K562 (cell line): Measurements from ENCODE around the gene DPH1. TPM values are rescaled to one million over a fixed set of nuclear protein-coding genes. Genes with fewer than 3 reads are reported as not detected.

Source experiments
- ATAC-seq: fragments of 200-7000 bp; cut with Tn5 transposase; 3 replicates; pipeline ENCODE4 v1.9.1; 2020; ENCODE audit warnings: moderate library complexity
- BruUV-seq: library from RNA; stranded (reverse); fragments of 400-500 nt; replicated peaks from 2 replicates; lab custom pipeline; 2021; lab: Mats Ljungman, UMichigan
- CTCF ChIA-PET: fragments of 300-600 bp; formaldehyde crosslinking; extraction: SDS; loops from one replicate; lab custom pipeline; 2021; ENCODE audit warnings: low intra/inter-chr PET ratio; lab: Yijun Ruan, JAX
- POLR2A ChIA-PET: fragments of 300-600, 350-650 bp; sonication (Branson Sonifier 250); formaldehyde crosslinking; extraction: SDS; loops from one replicate; lab custom pipeline; 2021; ENCODE audit warnings: antibody characterized with exemption, inconsistent platforms; lab: Yijun Ruan, JAX
- DNase-seq, 4 experiments: peaks; one replicate each; pipeline versions ENCODE4 v3.0.0 to v3.0.0-alpha.2; 2011 to 2018; ENCODE audit warnings: low spot score in 3 of 4, mixed read lengths in 3 of 4; ENCODE audit errors: extremely low read depth in 1 of 4
- FAIRE-seq: peaks from 2 replicates; lab custom pipeline; 2011; peaks lifted over from hg19 to GRCh38; lab: Jason Lieb, UNC
- H2AFZ ChIP-seq: 2 replicates; pipeline ENCODE4 v1.6.0; 2011; ENCODE audit warnings: low read depth, low read length, control low read depth, inconsistent platforms
- H3K27ac ChIP-seq: fragments of 200-600 bp; 3 replicates; pipeline ENCODE4 v1.8.0; 2011; ENCODE audit warnings: low read depth, mild to moderate bottlenecking, control low read depth, inconsistent platforms, low read length, moderate library complexity, mixed read lengths; ENCODE audit errors: extremely low read depth
- H3K27me3 ChIP-seq, 2 experiments: fragments of 300-600 bp in 1 of 2; 2 replicates in 1 of 2; 3 replicates in 1 of 2; pipeline versions ENCODE4 v1.6.0 to v1.8.0; 2011; ENCODE audit warnings: inconsistent platforms in 2 of 2, low read length in 2 of 2, mild to moderate bottlenecking in 1 of 2, mixed read lengths in 1 of 2, moderate library complexity in 1 of 2; ENCODE audit not compliant: control insufficient read depth in 2 of 2, insufficient read depth in 2 of 2
- H3K36me3 ChIP-seq: fragments of 300-600 bp; 3 replicates; pipeline ENCODE4 v1.8.0; 2011; ENCODE audit warnings: mild to moderate bottlenecking, low read length, inconsistent platforms; ENCODE audit not compliant: control insufficient read depth, insufficient read depth
- H3K4me1 ChIP-seq, 2 experiments: fragments of 200-600 bp in 1 of 2; replicated peaks in 1 of 2; 2 replicates in 1 of 2; 3 replicates in 1 of 2; pipeline versions ENCODE4 v1.5.1 to v1.8.0; 2011; ENCODE audit warnings: inconsistent platforms in 2 of 2, low read length in 2 of 2, mild to moderate bottlenecking in 1 of 2, mixed read lengths in 1 of 2, moderate library complexity in 1 of 2; ENCODE audit not compliant: control insufficient read depth in 2 of 2, insufficient read depth in 2 of 2
- H3K4me2 ChIP-seq: 2 replicates; pipeline ENCODE4 v1.6.1; 2011; ENCODE audit warnings: low read length, control low read depth, inconsistent platforms, mixed read lengths; ENCODE audit not compliant: insufficient read depth
- H3K4me3 ChIP-seq: fragments of 200-600 bp; sonication (generic), shearing (Covaris generic); 2 replicates; pipeline ENCODE4 v1.5.1; 2016; ENCODE audit warnings: control low read depth, inconsistent platforms
- H3K79me2 ChIP-seq: fragments of 200-600 bp; 3 replicates; pipeline ENCODE4 v1.8.0; 2011; ENCODE audit warnings: low read length, inconsistent platforms; ENCODE audit not compliant: control insufficient read depth, insufficient read depth
- H3K9ac ChIP-seq, 2 experiments: 2 replicates each; pipeline versions ENCODE4 v1.6.0 to v1.6.1; 2011; ENCODE audit warnings: low read depth in 2 of 2, low read length in 2 of 2, control low read depth in 1 of 2, inconsistent platforms in 1 of 2, mild to moderate bottlenecking in 1 of 2, mixed read lengths in 1 of 2; ENCODE audit not compliant: insufficient read depth in 1 of 2
- H3K9me1 ChIP-seq: one replicate; pipeline ENCODE4 v1.6.0; 2011; ENCODE audit warnings: inconsistent platforms, mild to moderate bottlenecking, low read length, moderate library complexity; ENCODE audit not compliant: control insufficient read depth, insufficient read depth
- H3K9me3 ChIP-seq: replicated peaks from 2 replicates; pipeline ENCODE4 v1.5.1; 2011; ENCODE audit warnings: low read depth, low read length, inconsistent platforms; ENCODE audit not compliant: control insufficient read depth, insufficient read depth
- H4K20me1 ChIP-seq: replicated peaks from 2 replicates; pipeline ENCODE4 v1.6.1; 2011; ENCODE audit warnings: low read length, inconsistent platforms, mixed read lengths; ENCODE audit not compliant: control insufficient read depth, insufficient read depth
- HOXB6 ChIP-seq: fragments of 250-450 bp; sonication (Bioruptor Pico); IDR thresholded peaks from 2 replicates; pipeline ENCODE4 v1.5.1; 2022; ENCODE audit warnings: mild to moderate bottlenecking, borderline replicate concordance
- REST ChIP-seq, 2 experiments: fragments of 450-650 bp; formaldehyde crosslinking in 1 of 2; IDR thresholded peaks; 2 replicates each; pipeline versions ENCODE4 v1.4.0 to v1.6.1; 2014 to 2020; ENCODE audit warnings: mild to moderate bottlenecking in 2 of 2, borderline replicate concordance in 1 of 2, low read depth in 1 of 2
- TAF7 ChIP-seq: fragments of 450-650 bp; IDR thresholded peaks from 2 replicates; pipeline ENCODE4 v1.6.1; 2016; ENCODE audit warnings: missing genetic modification characterization, missing compliant biosample characterization
- WGBS: fragments of 100-300 bp; shearing (Covaris generic); methylation state at CpG from one replicate; pipeline ENCODE4 v1.1.6; 2016; ENCODE audit warnings: low coverage, mixed read lengths; ENCODE audit not compliant: insufficient coverage; ENCODE audit errors: missing lambda C conversion rate; 5-methylcytosine and 5-hydroxymethylcytosine counted together
- in situ Hi-C: fragments of 300-500 bp; cut with MboI; formaldehyde crosslinking; loops from 4 replicates; pipeline ENCODE4 v1.15.0; 2018; ENCODE audit warnings: inconsistent platforms, mixed read lengths
- intact Hi-C: fragments of 100-400 bp; cut with micrococcal nuclease; formaldehyde crosslinking; loops from 2 replicates; pipeline ENCODE4 v1.14.2; 2022
- polyA plus RNA-seq, 8 experiments: library from polyadenylated mRNA; depleted of rRNA in 4 of 8; stranded (reverse) in 5 of 8; unstranded in 3 of 8; fragments of >200 nt; fragmentation: Nextera tagmentation in 2 of 8; fragmentation: Illumina TruSeq in 1 of 8; extraction: Ambion mirVana in 2 of 8; extraction: Trizol in 1 of 8; gene quantifications; 2 replicates each; pipeline versions ENCODE4 v1.2.1 to v1.2.3, GENCODE V29; 2011 to 2014; ENCODE audit warnings: inconsistent platforms in 1 of 8, missing spikeins in 1 of 8
- total RNA-seq, 7 experiments: library from RNA; depleted of rRNA in 6 of 7; stranded (reverse); fragments of >200 nt in 6 of 7; fragmentation: Illumina TruSeq in 2 of 7; extraction: Trizol in 2 of 7; gene quantifications; 2 replicates each; pipeline versions ENCODE4 v1.2.1 to v1.2.3, GENCODE V29; 2011 to 2021; ENCODE audit warnings: low replicate concordance in 1 of 7

DPH1 gene
- total and polyA plus RNA-seq, 9 of the 15 experiments (the other 6 are each of a cell fraction or from before 2014, with no cell fraction given) = 0.42 to 40.6 (median 20.2) TPM

DNA sequence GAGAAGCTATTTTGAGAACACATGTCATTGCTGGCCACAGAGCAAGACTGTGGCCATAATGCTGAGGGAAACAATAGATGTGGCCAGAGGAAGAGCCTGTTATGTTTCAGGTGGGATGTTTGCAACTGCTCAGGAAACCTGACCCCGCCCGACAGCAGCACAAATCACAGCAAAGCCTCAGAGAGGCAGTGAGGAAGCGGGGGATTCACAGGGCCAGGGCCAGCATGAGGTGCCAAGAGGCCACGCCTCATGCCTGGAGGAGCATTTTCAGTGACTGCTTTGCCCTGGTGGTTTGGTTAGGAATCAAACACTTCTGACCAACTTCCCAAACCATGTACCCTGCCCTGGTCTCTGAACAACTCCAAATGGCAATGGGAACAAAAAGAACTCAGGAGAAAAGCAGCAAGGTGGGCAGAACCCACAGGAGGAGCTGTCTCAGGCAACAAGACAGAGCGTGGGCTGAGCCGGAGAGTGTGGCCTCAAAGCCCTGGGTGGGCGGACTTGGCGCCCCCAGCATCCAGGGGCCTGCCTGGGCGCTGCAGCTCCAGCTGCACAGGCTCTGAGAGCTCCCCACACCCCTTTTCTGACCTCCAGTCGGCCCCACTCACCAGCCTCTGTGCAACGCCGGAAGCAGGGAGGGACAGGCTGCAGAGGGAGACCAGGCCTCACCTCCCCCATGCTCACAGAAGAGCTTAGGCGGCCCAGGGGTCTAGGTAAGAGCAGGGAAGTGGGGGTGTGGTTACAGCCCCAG lies 45.6 kb downstream of the DPH1 start:
- no peaks in the 10 kb centered on the region for H3K9me3 ChIP-seq
- H3K36me3 ChIP-seq = peaks cover 13% of the 10 kb centered on the region; the same call in 1 of the 3 replicates
- TF ChIP-seq HOXB6 (no peak), TAF7 (tag) (no peak), REST (IDR thresholded peaks at IDR 0.05; ENCODE audit: borderline replicate concordance) (no peak), REST (CRISPR knock-in tag; IDR thresholded peaks at IDR 0.05; ENCODE audit: low read depth) (no peak)
- BruUV-seq = no TSS peak
- DNase-seq (no peak), FAIRE-seq (no peak), ATAC-seq (no peak)
- no peaks in the 10 kb centered on the region for H4K20me1 ChIP-seq
- ChIA-PET CTCF (no interaction called here), POLR2A (interaction anchor here (0.6 kb wide), 2 partner anchors 93 to 212 kb away, joined by 3 read pairs; no protein-coding TSS in a partner anchor)
- H3K9me1 ChIP-seq = no peaks in the 10 kb centered on the region
- no peak overlapping the region for H3K9ac ChIP-seq
- intact Hi-C loops (no loop called here), in situ Hi-C loops (no loop called here)
- no peak overlapping the region for H2AFZ ChIP-seq
- H3K4me2 ChIP-seq = no peak overlapping the region
- 75% methylated on average over 5 of the region's 13 CpGs for WGBS
- no peaks in the 10 kb centered on the region for H3K79me2 ChIP-seq
- H3K27me3 ChIP-seq = no peaks in the 10 kb centered on the region
- H3K4me1 ChIP-seq = peaks cover 0 to 4% of the 10 kb centered on the region in 2 experiments; a peak in 1 of 5 replicates
- no peak overlapping the region for H3K27ac ChIP-seq
- H3K4me3 ChIP-seq = no peak overlapping the region
